Measurements from ENCODE around the gene ZNF331.
"Not testable (repeated sequence)": the region's sequence is repeated elsewhere in the genome, so short reads cannot be mapped to it uniquely, and the experiment has no call there.

Gene ZNF331

DNA sequence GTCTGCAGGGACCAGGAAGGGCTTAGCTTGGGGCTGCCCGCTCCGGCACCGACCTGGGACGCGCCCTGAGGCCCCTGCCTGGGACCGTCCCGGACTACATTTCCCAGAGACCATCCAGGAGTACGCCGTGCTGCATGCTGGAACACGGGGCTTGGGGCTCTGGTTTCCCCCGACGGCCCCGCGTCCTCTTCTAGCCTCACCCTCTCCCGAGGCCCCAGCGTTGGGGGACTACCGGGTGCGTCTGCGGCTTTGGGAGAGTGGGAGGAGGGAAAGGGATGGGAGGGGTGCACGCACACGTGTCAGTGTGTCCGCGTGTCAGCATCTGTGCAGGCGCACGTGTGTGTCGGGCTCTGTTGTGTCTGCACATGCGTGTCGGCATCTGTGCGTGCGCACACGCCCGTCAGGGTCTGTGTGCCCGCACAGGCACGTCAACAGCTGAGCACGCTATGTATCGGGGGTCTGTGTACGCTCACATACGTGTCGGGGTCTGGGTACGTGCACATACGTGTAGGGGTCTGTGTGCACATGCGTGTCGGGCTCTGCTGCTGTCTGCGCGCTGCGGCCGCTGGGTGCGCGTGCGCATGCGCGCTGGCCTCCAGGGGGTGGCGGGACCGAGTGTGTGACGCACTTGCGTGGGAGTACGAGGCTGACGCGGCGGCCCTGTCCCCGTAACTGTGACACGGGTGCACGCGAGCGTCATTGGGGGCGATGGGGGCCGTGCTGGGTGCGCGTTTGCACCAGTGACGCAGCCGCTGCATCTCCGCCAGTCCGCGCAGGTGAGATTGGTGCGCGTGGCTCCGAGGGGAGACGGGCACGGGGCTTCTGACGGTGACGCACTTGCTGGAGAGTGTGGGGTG, at the start of gene ZNF331:
TSS of gene ZNF331 (plus strand) at position 625 of the 857 bp plus-strand sequence. CDS start 31,232 bp downstream, outside the sequence.
- DNase-seq (ENCODE audit: low spot score), result peak; percentile 34

DNA sequence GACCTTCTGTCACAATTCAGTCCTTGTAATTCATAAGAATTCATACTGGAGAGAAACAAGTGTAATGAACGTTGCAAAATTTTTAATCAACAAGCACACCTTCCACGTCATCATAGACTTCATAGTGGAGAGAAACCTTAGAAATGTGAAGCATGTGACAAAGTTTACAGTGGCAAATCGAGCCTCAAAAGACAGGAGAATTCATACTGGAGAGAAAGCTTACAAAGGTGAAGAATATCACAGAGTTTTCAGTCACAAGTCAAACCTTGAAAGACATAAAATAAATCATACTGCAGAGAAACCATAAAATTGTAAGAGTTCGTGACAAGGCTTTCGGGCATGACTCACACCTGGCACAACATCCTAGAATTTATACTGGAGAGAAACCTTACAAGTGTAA, 45.8 kb upstream of the ZNF331 start:
- no peak for DNase-seq (ENCODE audit: low spot score)

DNA sequence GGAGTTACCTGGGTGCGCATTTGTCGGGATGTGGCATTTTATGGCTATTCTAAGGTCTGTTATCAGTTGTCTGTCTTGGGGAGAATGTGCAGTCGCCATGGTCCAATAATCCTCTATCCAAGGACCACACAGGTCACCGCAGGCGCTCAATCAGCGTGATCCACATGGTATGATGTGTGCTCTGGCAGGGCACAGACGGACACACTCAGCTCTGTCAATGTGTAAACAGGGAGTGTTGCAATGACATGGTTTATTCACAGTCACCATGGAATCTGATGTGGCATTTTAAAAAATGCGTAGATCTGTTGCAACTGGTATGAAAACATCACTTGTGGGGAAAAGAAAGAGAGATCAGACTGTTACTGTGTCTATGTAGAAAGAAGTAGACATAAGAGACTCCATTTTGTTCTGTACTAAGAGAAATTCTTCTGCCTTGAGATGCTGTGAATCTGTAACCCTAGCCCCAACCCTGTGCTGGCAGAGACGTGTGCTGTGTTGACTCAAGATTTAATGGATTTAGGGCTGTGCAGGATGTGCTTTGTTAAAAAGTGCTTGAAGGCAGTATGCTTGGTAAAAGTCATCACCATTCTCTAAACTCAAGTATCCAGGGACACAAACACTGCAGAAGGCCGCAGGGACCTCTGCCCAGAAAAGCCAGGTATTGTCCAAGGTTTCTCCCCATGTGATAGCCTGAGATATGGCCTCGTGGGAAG, 40.5 kb upstream of the ZNF331 start:
- DNase-seq (ENCODE audit: low spot score), result not testable (repeated sequence)

DNA sequence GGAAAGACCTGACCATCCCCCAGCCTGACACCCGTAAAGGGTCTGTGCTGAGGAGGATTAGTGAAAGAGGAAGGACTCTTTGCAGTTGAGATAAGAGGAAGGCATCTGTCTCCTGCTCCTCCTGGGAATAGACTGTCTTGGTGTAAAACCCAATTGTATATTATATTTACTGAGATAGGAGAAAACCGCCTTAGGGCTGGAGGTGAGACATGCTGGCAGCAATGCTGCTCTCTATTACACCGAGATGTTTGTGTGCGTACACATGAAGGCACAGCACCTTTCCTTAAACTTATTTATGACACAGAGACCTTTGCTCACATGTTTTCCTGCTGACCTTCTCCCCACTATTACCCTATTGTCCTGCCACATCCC, 39.9 kb upstream of the ZNF331 start:
- DNase-seq (ENCODE audit: low spot score), result not testable (repeated sequence)

DNA sequence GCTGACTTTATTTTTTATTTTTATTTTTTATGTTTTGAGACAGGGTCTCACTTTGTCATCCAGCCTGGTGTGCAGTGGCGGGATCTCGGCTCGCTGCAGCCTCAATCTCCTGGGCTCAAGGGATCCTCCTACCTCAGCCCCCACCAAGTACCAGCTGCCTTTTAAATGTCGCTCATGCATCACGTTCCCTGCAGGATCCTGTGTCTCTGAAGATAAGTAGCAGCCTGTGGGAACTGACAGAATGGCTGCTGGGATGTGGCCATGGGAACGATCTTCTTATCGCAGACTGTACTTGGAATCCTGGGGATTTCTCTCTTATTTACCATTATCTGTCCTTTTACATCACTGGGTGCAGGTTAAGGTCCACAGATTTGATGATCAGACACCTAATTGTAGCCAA, 34.8 kb upstream of the ZNF331 start:
- not testable (repeated sequence) for DNase-seq (ENCODE audit: low spot score)

DNA sequence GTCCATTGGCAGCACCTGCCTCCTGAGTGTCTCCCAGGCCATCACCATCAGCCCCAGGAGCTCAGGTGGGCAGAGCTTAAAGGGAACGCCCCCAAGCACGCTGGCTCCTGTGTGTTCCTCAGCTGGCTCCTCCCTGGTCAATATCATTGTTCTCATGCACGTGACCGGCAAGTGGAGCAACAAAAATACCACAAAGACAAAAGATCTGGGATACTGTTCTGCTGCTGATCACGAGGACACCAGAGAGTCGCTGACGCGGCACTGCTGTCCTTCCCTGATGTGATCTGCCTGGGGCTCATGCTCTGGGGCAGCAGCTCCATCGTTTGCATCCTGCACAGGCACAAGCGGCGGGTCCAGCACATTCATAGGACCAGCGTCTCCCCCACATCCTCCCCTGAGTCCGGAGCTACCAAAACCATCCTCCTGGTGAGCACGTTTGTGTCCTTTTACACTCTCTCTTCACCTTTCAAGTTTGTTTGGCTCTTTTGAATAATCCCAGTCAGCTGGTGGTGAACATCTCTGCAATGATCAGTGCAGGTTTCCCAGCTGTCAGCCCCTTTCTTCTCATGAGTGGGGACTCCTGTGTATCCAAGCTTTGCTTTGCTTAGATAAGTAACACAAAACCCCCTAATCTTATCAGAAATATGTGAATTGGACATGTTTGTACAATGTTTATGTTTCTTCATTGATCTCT, 34.1 kb upstream of the ZNF331 start:
- not testable (repeated sequence) for DNase-seq (ENCODE audit: low spot score)

DNA sequence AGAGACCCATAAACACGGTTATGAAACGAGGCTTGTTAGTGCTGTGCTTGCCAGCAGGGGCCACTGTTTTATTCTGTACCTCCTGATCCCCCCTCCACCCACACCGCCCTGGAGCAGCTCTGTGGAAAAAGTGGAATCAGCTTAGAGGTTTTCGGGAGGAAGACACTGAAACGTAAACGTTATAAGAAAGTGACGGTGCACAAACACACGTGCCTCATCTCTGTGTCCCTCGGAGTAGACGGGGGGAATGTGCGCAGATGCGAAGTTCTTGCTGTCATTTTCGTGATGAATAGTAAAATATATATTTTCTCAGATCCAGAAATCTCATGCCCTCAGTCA, 33.6 kb upstream of the ZNF331 start:
- DNase-seq (ENCODE audit: low spot score), result not testable (repeated sequence)

DNA sequence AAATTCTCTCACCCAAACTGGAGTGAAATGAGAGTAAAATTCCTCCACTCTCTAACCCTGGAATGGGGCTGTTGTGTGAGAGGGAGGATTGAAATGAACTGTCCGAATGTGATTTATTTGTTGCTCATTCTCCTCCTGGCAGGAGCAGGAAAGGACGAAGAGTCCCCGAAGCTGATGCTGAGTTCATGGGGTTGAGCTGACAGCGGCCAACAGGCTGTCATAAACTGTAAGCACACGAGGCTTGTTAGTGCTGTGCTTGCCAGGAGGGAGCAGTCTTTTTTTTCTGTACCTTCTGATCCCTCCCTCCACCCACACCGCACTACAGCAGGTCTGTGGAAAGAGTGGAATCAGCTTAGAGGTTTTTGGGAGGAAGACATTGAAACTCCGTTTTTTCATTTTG, 33.1 kb upstream of the ZNF331 start:
- DNase-seq (ENCODE audit: low spot score), result no peak

DNA sequence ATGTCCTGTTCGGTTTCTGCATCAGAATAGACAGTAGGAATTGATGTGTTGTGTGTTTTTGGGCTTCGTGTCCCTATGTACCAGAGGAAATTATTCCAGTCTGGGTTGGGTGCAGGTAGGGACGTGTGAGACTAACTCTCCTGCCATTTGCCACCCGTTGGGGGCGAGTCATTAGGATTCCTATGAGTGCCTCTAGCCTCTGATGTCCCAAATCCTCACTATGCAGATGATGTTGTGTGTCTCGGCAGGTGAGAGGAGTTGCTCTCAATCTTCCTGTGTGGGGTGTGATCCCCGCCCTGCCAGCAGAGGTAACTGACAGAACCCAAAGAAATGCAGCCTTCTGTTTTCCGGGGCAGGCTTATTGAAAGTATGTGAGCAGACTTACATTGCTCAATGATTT, 31.2 kb upstream of the ZNF331 start:
- no peak for DNase-seq (ENCODE audit: low spot score)

DNA sequence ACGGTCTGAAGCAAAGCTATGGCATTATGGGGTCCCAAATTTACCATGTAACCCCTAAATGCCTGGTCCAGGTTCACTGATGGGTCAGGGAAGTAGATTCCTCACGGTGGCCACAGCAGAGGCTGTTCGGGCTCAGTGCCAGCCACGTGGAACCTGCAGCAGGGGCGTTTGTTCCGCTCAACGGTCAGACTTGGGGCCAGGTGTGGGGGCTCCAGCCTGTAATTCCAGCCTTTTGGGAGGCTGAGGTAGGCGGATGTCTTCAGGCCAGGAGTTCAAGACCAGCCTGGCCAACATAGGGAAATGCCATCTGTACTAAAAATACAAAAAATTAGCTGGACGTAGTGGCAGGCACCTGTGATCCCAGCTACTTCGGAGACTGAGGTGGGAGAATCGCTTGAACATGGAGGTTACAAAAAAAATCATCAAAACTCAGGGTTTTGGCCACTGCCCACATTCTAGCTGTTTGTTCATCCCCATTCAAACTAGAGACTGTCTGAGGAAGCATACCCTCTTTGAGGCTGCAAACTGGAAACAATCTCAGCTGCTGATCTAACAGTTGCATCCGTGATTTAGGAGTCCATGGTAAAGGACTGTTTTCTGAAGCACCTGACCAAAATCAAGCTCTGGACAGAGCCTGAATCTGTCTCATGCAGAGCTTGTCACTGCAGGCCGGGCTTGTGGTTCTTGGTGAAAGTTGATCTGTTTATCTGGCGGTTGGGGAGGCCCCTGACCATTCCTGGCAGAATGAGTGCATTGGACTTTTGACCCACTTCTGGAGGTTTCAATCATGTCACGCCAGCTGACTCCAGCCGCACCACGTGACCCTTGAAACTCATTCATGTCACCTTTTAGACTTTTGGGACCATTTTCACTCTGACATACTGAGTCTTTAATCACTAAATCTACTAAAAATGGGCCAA, 30.2 kb upstream of the ZNF331 start:
- DNase-seq (ENCODE audit: low spot score), result no peak

DNA sequence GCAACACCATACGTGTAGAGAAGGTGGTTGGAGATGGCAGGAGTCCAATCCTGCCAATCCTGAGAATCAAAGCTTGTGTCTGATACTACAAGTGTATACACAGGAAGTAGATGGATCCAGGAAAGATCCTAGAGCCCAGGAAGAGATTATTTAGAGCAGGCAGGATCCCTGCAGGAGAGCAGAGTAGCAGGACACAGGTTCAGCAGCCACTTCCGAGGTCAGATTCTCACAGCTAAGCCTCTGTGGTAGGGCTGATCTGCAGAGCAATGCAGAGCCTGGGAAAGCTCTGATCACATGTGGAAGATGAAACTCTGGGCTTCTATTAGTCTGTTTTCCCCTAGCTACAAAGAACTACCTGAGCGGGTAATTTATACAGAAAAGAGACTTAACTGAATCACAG, 28.5 kb upstream of the ZNF331 start:
- no peak for DNase-seq (ENCODE audit: low spot score)

DNA sequence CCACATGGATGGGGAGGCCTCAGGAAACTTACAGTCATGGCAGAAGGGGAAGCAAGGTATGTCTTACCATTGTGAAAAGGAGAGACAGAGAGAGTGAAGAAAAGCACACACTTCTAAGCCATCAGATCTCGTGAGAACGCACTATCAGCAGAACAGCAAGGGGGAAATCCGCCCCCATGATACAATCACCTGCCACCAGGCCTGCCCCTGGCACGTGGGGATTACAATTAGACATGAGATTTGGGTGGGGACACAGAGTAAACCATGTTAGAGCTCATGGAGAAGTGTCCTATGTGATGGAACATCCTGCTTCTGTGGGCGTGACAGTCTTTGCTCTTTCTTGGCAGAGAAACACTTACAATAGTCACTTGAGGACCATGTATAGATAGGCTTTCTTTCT, 28.1 kb upstream of the ZNF331 start:
- DNase-seq (ENCODE audit: low spot score), result no peak

DNA sequence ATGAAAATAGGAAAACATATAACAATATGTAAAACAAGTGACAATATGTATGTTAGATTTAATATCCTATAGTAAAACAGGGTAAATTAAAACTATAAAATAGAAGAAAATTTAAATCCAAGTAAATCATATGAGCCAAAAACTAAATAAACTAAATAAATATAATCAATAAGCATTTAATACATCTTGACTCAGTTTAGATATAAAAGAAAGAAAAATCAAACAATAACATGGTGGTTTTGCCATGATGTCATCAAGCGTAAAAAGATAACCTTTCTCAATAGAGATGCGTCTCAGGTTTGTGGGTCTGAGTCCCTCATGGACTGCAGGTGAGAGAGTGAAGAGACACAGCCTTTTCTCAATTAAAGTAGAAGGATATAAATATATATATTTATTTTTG, 26.6 kb upstream of the ZNF331 start:
- DNase-seq (ENCODE audit: low spot score), result no peak

DNA sequence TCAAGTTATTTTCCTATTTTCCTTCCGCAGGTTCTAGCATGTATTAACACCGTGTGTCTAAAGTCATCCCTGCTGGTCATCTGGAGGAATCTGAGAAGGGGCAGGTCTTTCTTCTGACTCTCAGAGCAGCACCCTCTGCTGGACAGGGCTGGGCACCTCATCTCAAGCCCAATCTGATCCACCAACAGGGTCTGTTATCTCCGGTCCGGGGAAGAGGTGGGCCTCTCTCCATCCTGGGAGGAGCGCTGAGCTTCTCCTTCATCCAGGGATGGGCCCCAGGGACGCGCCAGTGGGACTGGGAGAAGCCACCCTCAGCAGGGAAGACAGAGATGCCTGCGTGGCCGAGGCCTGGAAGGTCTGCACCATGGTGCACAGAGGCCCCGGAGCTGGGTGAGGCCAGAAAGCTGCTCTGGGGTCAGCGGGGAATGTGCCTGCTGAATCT, 26.0 kb upstream of the ZNF331 start:
- no peak for DNase-seq (ENCODE audit: low spot score)

DNA sequence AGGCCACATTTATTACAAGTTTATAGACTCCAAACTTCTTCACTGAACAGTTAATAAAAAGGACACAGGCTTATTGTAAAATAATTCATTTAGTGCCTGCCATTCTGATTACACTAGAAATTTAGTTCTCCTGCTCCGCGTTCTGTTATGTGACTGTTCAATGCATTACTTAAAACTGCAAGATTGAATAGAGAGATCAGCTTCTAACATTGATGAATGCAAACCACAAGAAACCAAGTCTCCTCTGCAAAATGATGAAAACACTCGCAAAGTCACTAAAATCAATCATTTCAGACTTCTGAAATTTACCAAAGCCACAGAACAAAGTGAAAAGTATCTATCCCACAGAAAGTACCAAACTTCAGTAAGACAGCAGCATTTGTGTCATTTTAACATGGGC, 22.9 kb upstream of the ZNF331 start:
- DNase-seq (ENCODE audit: low spot score), result not testable (repeated sequence)

DNA sequence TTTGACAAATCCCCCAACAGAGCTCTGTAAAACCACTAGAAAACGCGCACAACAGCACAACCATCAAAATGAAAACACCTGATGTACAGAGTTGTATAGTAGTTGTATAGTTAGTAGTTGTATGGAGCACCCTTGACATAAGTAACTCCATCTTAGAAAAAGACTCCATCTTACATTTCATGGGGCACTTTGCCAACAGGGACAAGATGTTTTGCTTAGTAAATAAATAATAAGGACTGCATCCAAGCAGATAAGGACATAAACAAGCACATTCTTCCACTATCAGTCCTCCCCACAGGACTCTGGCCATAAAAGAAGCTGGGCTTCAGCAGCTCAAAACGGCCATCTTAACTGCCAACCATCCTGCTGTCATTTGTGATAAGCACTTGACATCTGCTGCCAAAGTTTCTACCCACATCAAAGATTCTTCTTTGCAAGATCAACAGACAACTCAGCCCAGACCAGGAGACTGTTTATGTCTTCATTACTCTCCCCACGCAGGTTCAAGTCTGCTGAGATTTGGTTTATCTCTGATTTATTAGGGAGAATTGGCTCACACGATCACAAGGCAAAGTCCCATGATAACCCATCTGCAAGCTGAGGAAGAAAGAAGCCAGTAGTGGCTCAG, 20.7 kb upstream of the ZNF331 start:
- no peak for DNase-seq (ENCODE audit: low spot score)

DNA sequence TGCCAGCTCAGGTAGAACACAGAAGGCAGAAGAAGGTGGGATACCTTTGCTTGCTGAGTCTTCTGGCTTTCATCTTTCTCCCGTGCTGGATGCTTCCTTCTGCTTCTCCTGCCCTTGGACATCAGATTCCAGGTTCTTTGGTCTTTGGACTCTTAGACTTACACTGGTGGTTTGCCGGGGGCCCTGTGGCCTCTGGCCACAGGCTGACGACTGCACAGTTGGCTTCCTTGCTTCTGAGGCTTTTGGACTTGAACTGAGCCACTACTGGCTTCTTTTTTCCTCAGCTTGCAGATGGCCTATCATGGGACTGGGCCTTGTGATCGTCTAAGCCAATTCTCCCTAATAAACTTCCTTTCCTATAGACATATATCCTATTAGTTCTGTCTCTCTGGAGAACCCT, 19.8 kb upstream of the ZNF331 start:
- no peak for DNase-seq (ENCODE audit: low spot score)

DNA sequence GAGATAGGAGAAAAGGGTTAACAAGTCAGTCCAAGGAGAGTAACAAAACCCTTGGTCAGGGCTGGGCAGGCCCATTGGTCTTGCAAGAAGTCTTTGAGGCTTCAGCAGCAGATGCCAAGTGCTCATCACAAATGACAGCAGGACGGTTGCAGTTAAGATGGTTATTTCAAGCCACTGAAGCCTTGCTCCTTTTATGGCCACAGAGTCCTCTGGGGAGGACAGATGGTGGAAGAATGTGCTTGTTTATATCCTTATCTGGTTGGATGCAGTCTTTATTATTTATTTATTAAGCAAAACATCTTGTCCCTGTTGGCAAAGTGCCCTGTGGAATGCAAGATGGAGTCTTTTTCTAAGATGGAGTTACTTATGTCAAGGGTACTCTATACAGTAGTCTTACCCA, 19.2 kb upstream of the ZNF331 start:
- no peak for DNase-seq (ENCODE audit: low spot score)

DNA sequence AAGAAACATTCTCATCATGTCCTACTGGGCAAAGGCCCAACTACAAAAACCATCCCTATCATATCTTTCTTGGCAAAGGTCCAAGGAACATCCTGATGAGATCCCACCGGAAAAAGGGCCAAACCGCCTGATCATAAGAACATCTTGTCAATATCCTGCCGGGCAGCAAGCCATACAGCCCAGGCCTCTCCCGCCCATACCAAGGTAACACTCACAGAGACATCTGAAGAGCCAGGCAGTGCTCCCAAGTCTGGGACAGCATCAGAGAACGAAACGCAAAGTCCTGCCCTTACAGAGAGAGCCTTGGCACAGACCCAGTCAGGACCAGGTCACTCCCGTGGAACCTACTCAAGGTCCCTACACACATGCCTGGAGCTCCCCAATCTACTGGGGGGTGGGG, 18.5 kb upstream of the ZNF331 start:
- DNase-seq (ENCODE audit: low spot score), result no peak

DNA sequence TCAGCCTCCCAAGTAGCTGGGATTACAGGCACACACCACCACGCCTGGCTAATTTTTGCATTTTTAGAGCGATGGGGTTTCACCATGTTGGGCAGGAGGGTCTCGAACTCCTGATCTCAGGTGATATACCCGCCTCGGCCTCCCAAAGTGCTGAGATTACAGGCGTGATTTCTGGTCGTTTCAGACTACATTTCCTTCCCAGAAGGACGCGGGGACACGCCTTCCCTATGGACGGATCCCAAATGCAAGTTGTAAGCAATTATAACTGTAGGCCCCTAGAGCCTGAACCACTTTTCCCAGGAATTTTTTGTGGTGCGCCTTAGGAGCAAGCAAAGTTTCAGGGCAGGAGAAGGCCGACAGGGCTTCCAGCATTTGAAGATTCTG, 17.8 kb upstream of the ZNF331 start:
- no peak for DNase-seq (ENCODE audit: low spot score)

Measured in hematopoietic multipotent progenitor cell treated with erythropoietin and hydrocortisone succinate and interleukin-3 and kit ligand, for 17 days (in vitro differentiated cells).